IgD-negative memory B cell (primary cell): ENCODE measurements around the gene RXFP4. TPM values are rescaled to one million over a fixed set of nuclear protein-coding genes. Genes with fewer than 3 reads are reported as not detected.
A peak's percentile ranks its signal among the peaks of the same experiment; 100 is the strongest.

Experiments
- H3K27ac Mint-ChIP-seq, 3 donors: one replicate each; pipeline ENCODE4 v1.8.0; 2020 to 2022; ENCODE audit warnings: mild to moderate bottlenecking in 3 of 3, mixed read lengths in 3 of 3, moderate library complexity in 1 of 3
- H3K27me3 Mint-ChIP-seq: one replicate; pipeline ENCODE4 v1.8.0; 2021; ENCODE audit warnings: mixed read lengths
- H3K36me3 Mint-ChIP-seq: one replicate; pipeline ENCODE4 v1.8.0; 2020; ENCODE audit warnings: mild to moderate bottlenecking, mixed read lengths
- H3K4me1 Mint-ChIP-seq, 3 donors: one replicate each; pipeline ENCODE4 v1.8.0; 2020 to 2022; ENCODE audit warnings: mixed read lengths in 3 of 3, mild to moderate bottlenecking in 1 of 3
- H3K4me3 Mint-ChIP-seq, 4 donors: one replicate each; pipeline ENCODE4 v1.8.0; 2020 to 2022; ENCODE audit warnings: mild to moderate bottlenecking in 4 of 4, mixed read lengths in 4 of 4, moderate library complexity in 3 of 4
- H3K9me3 Mint-ChIP-seq, 3 donors: one replicate each; pipeline ENCODE4 v1.8.0; 2020 to 2021; ENCODE audit warnings: mixed read lengths in 3 of 3, mild to moderate bottlenecking in 1 of 3
- polyA plus RNA-seq: library from polyadenylated mRNA; unstranded; fragments of 300-500 nt; fragmentation: Illumina TruSeq; gene quantifications from one replicate; pipeline ENCODE4 v1.2.3, GENCODE V29; 2021

The RXFP4 gene
- polyA plus RNA-seq, 1 donor from 2014 or later, result 0.78 TPM

GRCh38 chr1:155975375-155976061 is 34.1 kb downstream of the RXFP4 start:
- H3K27ac Mint-ChIP-seq, result peak overlapping the region; percentile 72 to 95 (median 87)
- H3K4me3 Mint-ChIP-seq, result peak overlapping the region; percentile 84 to 99 (median 96)
- H3K27me3 Mint-ChIP-seq, result no peaks in the 10 kb centered on the region
- peaks cover 33 to 62% (median 55%) of the 10 kb centered on the region in 3 donors for H3K4me1 Mint-ChIP-seq
- H3K9me3 Mint-ChIP-seq, result no peaks in the 10 kb centered on the region
- H3K36me3 Mint-ChIP-seq, result peaks cover 8% of the 10 kb centered on the region

- H3K4me3 Mint-ChIP-seq, result peak overlapping the region; percentile 84 to 99 (median 96)
- H3K4me1 Mint-ChIP-seq, result peaks cover 32 to 62% (median 56%) of the 10 kb centered on the region in 3 donors
- H3K27me3 Mint-ChIP-seq, result no peaks in the 10 kb centered on the region
- H3K27ac Mint-ChIP-seq, result peak overlapping the region; percentile 87 to 97 (median 95)
- H3K9me3 Mint-ChIP-seq, result no peaks in the 10 kb centered on the region
- H3K36me3 Mint-ChIP-seq, result peaks cover 10% of the 10 kb centered on the region
Measured at GRCh38 chr1:155976062-155976912, 34.8 kb downstream of the RXFP4 start.

- Mint-ChIP-seq H3K36me3 (peaks cover 13% of the 10 kb centered on the region), H3K27ac (peak overlapping the region; percentile 87 to 97 (median 95)), H3K27me3 (no peaks in the 10 kb centered on the region), H3K4me1 (peaks cover 36 to 62% (median 57%) of the 10 kb centered on the region in 3 donors), H3K4me3 (peak overlapping the region; percentile 84 to 99 (median 96)), H3K9me3 (no peaks in the 10 kb centered on the region)
Measured at GRCh38 chr1:155976913-155977689, 35.7 kb downstream of the RXFP4 start.

GRCh38 chr1:155977690-155978324 is 36.4 kb downstream of the RXFP4 start:
- peaks cover 33 to 60% (median 57%) of the 10 kb centered on the region in 3 donors for H3K4me1 Mint-ChIP-seq
- peaks cover 13% of the 10 kb centered on the region for H3K36me3 Mint-ChIP-seq
- H3K9me3 Mint-ChIP-seq, result no peaks in the 10 kb centered on the region
- peak overlapping the region; percentile 87 to 97 (median 95) for H3K27ac Mint-ChIP-seq
- peak overlapping the region; percentile 84 to 99 (median 96) for H3K4me3 Mint-ChIP-seq
- H3K27me3 Mint-ChIP-seq, result no peaks in the 10 kb centered on the region

- peak within 1 kb of the TSS; percentile 84 to 99 (median 96) for H3K4me3 Mint-ChIP-seq
- no peaks in the 10 kb centered on the region for H3K27me3 Mint-ChIP-seq
- H3K4me1 Mint-ChIP-seq, result peaks cover 32 to 58% (median 55%) of the 10 kb centered on the region in 3 donors
Measured at GRCh38 chr1:155978325-155978972, 37.0 kb downstream of the RXFP4 start, which contains the start of gene ARHGEF2. Gene ARHGEF2 (minus strand): TSS chr1:155978547. CDS start chr1:155978427, 120 bp downstream.

GRCh38 chr1:155978973-155979429 is 37.6 kb downstream of the RXFP4 start:
- Mint-ChIP-seq H3K36me3 (peaks cover 10% of the 10 kb centered on the region), H3K4me1 (peaks cover 37 to 60% (median 55%) of the 10 kb centered on the region in 3 donors), H3K27ac (peak overlapping the region; percentile 87 to 97 (median 95)), H3K27me3 (no peaks in the 10 kb centered on the region), H3K9me3 (no peaks in the 10 kb centered on the region), H3K4me3 (peak overlapping the region; percentile 84 to 99 (median 96))

More at GRCh38 chr1:155978325-155978972, 37.0 kb downstream of the RXFP4 start, which contains the start of gene ARHGEF2:
- Mint-ChIP-seq H3K27ac (peak within 1 kb of the TSS; percentile 87 to 97 (median 95)), H3K36me3 (peaks cover 10% of the 10 kb centered on the region), H3K9me3 (no peaks in the 10 kb centered on the region)

GRCh38 chr1:155979597-155980343 is 38.3 kb downstream of the RXFP4 start:
- Mint-ChIP-seq H3K4me3 (peak overlapping the region; percentile 84 to 99 (median 96)), H3K9me3 (no peaks in the 10 kb centered on the region), H3K27me3 (no peaks in the 10 kb centered on the region), H3K27ac (peak overlapping the region; percentile 87 to 97 (median 95)), H3K36me3 (peaks cover 8% of the 10 kb centered on the region), H3K4me1 (peaks cover 32 to 58% (median 56%) of the 10 kb centered on the region in 3 donors)

GRCh38 chr1:155981266-155982088 is 40.0 kb downstream of the RXFP4 start:
- Mint-ChIP-seq H3K4me1 (peaks cover 32 to 45% (median 44%) of the 10 kb centered on the region in 3 donors), H3K9me3 (no peaks in the 10 kb centered on the region), H3K27me3 (no peaks in the 10 kb centered on the region), H3K27ac (peak overlapping the region; percentile 87 to 97 (median 95)), H3K36me3 (peaks cover 6% of the 10 kb centered on the region), H3K4me3 (peak overlapping the region; percentile 84 to 99 (median 96))

- H3K4me3 Mint-ChIP-seq, result peak overlapping the region; percentile 84 to 99 (median 96)
- H3K9me3 Mint-ChIP-seq, result no peaks in the 10 kb centered on the region
Measured at GRCh38 chr1:155982106-155982505, 40.7 kb downstream of the RXFP4 start.

GRCh38 chr1:155983191-155984024 is 42.0 kb downstream of the RXFP4 start:
- Mint-ChIP-seq H3K27ac (peak overlapping the region; percentile 87 to 97 (median 95)), H3K36me3 (peaks cover 6% of the 10 kb centered on the region), H3K4me3 (peak overlapping the region; percentile 63 to 99 (median 92)), H3K4me1 (peaks cover 32 to 45% (median 42%) of the 10 kb centered on the region in 3 donors), H3K27me3 (no peaks in the 10 kb centered on the region), H3K9me3 (no peaks in the 10 kb centered on the region)

More at GRCh38 chr1:155982106-155982505, 40.7 kb downstream of the RXFP4 start:
- Mint-ChIP-seq H3K4me1 (peaks cover 32 to 45% (median 44%) of the 10 kb centered on the region in 3 donors), H3K27ac (peak overlapping the region; percentile 87 to 97 (median 95)), H3K27me3 (no peaks in the 10 kb centered on the region), H3K36me3 (peaks cover 6% of the 10 kb centered on the region)

GRCh38 chr1:155984341-155984740 is 42.9 kb downstream of the RXFP4 start:
- H3K9me3 Mint-ChIP-seq, result no peaks in the 10 kb centered on the region
- H3K27me3 Mint-ChIP-seq, result no peaks in the 10 kb centered on the region

More at GRCh38 chr1:155984341-155984740, 42.9 kb downstream of the RXFP4 start:
- Mint-ChIP-seq H3K4me1 (peaks cover 38 to 50% (median 44%) of the 10 kb centered on the region in 3 donors), H3K36me3 (peaks cover 6% of the 10 kb centered on the region), H3K4me3 (peak overlapping the region in 2 of 4 donors; percentile 84 to 99), H3K27ac (peak overlapping the region; percentile 87 to 97 (median 95))
